Fibroblast of the aortic adventitia (primary cell): ENCODE measurements around the gene BRIX1. TPM values are rescaled to one million over a fixed set of nuclear protein-coding genes. Genes with fewer than 3 reads are reported as not detected.

Source experiments
- DNase-seq: peaks from one replicate; pipeline ENCODE4 v3.0.0-alpha.2; 2010; ENCODE audit warnings: low read depth
- H3K4me3 ChIP-seq: 2 replicates; pipeline ENCODE4 v1.5.1; 2011; ENCODE audit warnings: low read depth, mild to moderate bottlenecking, control low read depth, low read length, moderate library complexity
- CTCF ChIP-seq: IDR thresholded peaks from 2 replicates; pipeline ENCODE4 v1.5.1; 2011; ENCODE audit warnings: mild to moderate bottlenecking, low read length, control low read depth, inconsistent platforms; ENCODE audit not compliant: insufficient read depth
- total RNA-seq: library from RNA; depleted of rRNA; stranded (reverse); fragments of >200 nt; gene quantifications from 2 replicates; pipeline ENCODE4 v1.2.3, GENCODE V29; 2012; ENCODE audit warnings: low replicate concordance

The BRIX1 gene
- total RNA-seq, 1 donor, result 41.9 TPM

- no peak overlapping the region for H3K4me3 ChIP-seq
- TF ChIP-seq CTCF, result no peak
- DNase-seq, result no peak
These were observed 39.2 kb upstream of the BRIX1 start for GRCh38 chr5:34876275-34876674.

- no peak for TF ChIP-seq CTCF
- DNase-seq, result no peak
- no peak overlapping the region for H3K4me3 ChIP-seq
These were observed 34.3 kb upstream of the BRIX1 start for GRCh38 chr5:34881246-34881645.

- no peak for DNase-seq
- TF ChIP-seq CTCF, result no peak
- H3K4me3 ChIP-seq, result no peak overlapping the region
These were observed 29.0 kb upstream of the BRIX1 start for GRCh38 chr5:34886392-34887119.

GRCh38 chr5:34889394-34889793 lies 26.1 kb upstream of the BRIX1 start:
- TF ChIP-seq CTCF, result no peak
- no peak overlapping the region for H3K4me3 ChIP-seq
- DNase-seq, result no peak

GRCh38 chr5:34891981-34892380 lies 23.5 kb upstream of the BRIX1 start:
- no peak overlapping the region for H3K4me3 ChIP-seq
- no peak for TF ChIP-seq CTCF
- DNase-seq, result peak; percentile 97

GRCh38 chr5:34892414-34892813 lies 23.1 kb upstream of the BRIX1 start:
- no peak for DNase-seq
- no peak for TF ChIP-seq CTCF
- H3K4me3 ChIP-seq, result no peak overlapping the region

GRCh38 chr5:34894716-34895115 lies 20.8 kb upstream of the BRIX1 start:
- no peak overlapping the region for H3K4me3 ChIP-seq
- no peak for DNase-seq
- no peak for TF ChIP-seq CTCF
